NCI-H128 (cell line): Measurements from ENCODE around the gene GSTO1.
"Not testable (repeated sequence)": the region's sequence is repeated elsewhere in the genome, so short reads cannot be mapped to it uniquely, and the experiment has no call there.

Source experiments
- DNase-seq: peaks from one replicate; lab custom pipeline; 2025; ENCODE audit not compliant: unreplicated experiment; lab: John Stamatoyannopoulos, UW

GSTO1 gene

GRCh38 chr10:104254493-104255310 lies at the start of gene GSTO1:
GSTO1 (plus strand) TSS chr10:104254892; CDS start chr10:104254929, 37 bp downstream.
- DNase-seq: no peak

DNA sequence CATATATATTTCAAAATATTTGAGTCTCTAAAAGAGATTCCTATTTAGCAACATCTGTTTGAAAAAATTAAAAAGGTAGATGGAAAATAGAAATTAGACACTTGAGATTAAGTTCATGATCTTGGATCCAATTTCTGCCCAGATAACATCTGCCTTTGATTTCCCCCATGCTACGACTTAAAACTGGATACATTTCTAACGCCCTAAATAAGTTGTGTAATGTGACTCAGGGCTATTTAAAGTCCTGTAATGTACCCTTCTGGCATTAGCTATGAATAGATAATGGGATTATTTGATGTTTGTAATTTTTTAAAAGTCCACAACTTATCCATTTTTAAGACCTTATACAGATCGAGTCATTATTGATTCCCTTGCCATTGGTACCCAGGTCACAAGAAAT lies 46.0 kb upstream of the GSTO1 start:
- no peak for DNase-seq

DNA sequence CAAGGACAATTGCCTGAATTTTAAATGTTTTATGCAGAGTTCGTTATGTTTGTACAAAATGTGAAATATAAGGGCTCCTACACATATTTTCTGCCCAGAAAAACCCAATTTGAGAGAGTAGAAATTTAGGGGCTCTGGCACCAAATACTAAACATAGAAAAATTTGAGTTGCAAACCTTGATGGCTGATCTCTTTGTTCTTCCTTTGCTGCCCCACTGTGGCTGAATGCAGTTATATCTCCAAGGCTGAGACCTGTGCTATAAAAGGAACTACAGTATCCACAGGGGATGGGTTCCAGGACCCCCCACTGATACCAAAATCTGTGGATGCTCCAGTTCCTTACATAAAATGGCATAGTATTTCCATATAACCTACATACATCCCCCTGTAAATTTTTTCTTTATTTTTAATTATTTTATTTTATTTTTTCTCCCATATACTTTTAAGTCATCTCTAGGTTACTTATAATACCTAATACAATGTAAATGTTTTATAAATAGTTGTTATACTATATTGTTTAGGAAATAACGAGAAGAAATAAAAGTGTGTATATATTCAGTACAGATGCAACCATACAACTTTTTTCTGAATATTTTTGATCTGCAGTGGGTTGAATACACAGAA lies 45.0 kb upstream of the GSTO1 start:
- DNase-seq: no peak

GRCh38 chr10:104216631-104217030 lies 38.1 kb upstream of the GSTO1 start:
- no peak for DNase-seq

DNA sequence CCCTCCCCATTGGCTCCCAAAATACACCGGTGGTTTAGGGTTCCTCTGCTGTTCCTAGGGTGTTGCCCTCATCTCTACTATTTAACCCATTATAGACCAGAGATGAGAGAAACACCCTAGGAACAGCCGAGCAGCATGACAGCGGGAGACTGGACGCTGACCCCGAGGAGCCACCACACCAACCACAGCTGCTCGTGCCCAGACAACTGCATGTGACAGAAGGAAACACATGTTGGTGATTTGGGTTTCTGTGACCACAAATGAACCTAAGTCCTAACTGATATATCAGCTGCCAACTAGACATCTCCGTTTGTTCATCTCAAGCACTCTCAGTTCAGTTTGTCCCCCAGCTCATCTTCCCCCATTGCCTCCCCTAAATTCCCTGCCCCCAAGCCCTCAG lies 35.9 kb upstream of the GSTO1 start:
- DNase-seq: no peak

- DNase-seq: no peak
These were observed 34.2 kb upstream of the GSTO1 start for GRCh38 chr10:104220522-104220921.

DNA sequence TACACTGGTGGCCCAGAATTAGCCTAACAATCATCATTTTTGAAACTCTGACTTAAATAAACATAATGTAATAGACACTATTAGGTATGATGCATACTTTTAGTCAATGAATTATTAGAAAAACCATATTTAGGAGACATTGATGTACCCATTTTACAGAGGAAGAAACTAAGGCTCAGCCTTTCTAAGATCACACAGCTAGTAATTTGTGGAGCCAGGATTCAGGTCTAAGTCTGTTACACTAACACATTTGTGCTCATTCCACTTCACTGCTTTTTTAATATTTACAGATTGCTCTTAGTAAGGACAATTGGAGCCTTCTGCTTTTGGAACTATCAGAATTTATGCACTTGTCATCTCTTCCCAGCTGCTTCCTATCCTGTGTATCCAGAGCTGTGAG lies 31.4 kb upstream of the GSTO1 start:
- no peak for DNase-seq

GRCh38 chr10:104230490-104230889 lies 24.2 kb upstream of the GSTO1 start:
- DNase-seq: no peak

DNA sequence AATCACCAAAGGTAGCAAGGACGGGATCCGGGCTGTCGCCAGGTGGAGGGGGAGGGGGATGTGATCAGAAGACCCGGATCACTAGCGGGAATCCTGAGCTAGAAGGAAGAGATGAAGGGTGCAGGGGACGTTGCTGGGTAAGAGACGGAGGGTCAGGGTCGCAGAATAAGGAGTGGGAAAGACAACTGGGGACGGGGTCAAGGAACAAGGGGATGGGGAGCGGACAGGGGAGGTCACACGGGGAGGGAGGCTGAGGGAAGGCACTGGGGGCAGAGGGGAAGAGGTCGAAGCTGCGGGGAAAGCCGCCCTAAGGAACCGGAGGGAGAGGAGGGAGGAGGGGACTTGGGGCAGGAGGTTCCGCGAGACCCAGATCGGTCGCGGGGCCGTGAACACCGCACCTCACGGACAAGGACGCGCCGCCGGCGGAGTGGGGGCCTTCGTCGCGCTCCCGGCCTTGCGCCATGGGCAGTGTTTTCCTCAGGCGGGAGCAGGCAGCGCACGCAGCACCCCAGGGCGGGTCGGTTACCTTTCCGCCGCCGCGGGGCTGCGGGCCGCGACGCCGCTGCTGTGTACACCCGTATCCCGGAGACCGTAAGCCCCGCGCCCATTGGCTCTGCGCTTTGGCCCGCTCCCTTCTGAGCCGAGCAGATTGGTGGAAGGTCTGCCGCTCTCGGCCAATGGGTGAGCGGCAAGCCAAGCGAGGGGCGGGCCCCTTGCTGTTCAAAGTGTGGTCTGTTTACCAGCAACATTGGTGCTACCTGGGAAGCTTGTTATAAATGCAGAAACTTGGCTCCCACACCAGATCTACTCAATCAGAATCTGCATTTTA lies 22.7 kb upstream of the GSTO1 start, which contains the start of gene CFAP43:
Gene CFAP43, minus strand, starts transcription at position 581 of the 829 bp plus-strand sequence. Its CDS starts 118 bp downstream, at position 463.
- peak; percentile 84 for DNase-seq

GRCh38 chr10:104232613-104233102 lies 22.0 kb upstream of the GSTO1 start:
- no peak for DNase-seq

GRCh38 chr10:104233817-104234216 lies 20.9 kb upstream of the GSTO1 start:
- no peak for DNase-seq

DNA sequence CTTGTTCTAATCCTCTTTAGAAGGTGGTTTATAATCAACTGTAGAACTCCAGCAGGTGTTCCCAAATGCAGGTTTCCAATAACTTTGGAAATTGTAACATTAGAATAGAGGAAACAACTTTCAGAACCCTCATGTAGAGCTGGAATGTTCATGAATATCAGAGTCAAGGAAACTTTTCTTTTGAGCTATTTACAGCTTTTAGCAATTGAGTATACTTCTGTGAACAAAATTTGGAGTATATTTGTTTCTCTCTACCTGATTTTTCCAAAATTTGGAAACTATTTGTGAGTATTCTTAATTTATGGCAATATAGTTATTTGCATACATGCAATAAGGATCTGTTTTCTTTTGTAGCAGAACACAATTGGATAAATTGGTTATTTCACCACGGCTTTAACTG lies 19.8 kb upstream of the GSTO1 start:
- DNase-seq: no peak

DNA sequence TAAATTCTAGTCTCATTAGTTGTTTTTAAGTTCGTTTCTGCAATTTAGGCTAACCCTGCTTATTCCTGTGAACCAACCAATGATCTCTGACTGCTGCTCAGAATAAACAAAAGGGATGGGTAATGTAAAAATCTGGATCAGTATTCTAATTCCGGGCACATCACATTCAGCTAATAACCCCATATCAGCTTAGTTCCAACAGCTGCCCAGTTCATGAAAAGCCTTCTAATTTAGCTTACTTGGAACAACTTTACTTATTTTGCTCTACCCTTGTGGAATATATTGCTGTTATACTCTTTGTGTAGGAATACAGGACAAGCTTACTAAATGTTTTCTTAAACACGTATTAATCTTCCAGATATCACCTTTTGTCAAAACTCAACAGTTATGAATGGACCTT lies 18.9 kb upstream of the GSTO1 start:
- DNase-seq: no peak

DNA sequence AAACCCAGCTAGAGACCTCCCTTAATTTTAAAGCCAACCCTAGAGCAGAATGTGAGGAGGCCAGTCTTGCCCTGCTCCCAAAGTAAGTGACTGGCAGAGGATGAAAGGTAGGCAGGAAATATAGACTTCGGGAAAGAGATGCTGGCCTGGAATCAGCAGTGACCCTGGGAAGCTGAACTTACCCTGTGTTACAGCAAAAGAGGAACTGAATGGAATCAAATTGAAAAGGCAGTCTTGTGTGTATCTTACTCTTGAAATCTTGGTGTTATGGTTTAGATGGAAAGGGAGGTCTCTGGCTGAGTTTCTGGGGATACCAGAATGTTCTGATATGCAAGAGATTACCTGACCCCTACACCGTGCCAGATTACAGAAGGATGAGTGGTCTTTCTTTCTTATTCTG lies 14.6 kb upstream of the GSTO1 start:
- no peak for DNase-seq

DNA sequence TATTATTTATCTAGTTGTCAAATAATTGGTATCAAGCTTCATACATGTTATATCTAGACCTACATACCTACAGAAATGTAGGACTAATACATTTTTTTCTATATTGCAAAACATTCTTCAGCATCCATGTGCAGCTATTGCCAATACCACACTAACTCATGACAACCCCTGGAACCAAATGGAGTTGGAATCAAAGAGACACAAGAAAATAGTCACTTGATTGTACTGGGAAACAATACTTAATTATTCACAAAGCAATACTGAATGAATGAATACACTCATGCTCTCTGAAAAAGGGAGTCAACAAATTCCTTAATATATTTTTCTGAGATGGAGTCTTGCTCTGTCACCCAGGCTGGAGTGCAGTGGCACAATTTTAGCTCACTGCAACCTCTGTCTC lies 12.1 kb upstream of the GSTO1 start:
- no peak for DNase-seq

DNA sequence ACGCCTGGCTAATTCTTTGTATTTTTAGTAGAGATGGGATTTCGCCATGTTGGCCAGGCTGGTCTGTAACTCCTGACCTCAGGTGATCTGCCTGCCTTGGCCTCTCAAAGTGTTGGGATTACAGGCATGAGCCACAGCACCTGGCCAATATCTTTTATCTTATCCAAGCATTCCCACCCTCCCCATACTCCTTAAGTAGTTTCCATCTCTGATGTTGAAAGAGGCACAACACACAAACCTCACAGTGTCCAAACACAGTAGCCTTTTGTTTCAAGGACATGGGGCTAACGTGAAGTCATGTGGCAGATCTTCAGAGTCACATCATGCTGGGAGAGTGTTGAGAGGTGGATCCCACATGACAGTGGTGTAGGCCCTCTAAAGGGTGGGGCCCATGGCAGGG lies 11.7 kb upstream of the GSTO1 start:
- DNase-seq: not testable (repeated sequence)

- no peak for DNase-seq
These were observed 11.2 kb upstream of the GSTO1 start for GRCh38 chr10:104243512-104243911.

DNA sequence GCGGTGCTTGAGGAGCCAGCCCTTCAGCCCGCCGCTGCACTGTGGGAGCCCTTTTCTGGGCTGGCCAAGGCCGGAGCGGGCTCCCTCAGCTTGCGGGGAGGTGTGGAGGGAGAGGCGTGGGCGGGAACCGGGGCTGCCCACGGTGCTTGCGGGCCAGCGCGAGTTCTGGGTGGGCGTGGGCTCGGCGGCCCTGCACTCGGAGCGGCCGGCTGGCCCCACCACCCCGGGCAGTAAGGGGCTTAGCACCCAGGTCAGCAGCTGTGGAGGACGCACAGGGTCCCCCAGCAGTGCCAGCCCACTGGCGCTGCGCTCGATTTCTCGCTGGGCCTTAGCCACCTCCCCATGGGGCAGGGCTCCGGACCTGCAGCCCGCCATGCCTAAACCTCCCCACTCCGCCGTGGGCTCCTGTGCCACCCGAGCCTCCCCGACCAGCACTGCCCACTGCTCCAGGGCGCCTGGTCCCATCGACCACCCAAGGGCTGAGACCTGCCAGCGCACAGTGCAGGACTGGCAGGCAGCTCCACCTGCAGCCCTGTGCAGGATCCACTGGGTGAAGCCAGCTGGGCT lies 9.5 kb upstream of the GSTO1 start:
- DNase-seq: no peak

DNA sequence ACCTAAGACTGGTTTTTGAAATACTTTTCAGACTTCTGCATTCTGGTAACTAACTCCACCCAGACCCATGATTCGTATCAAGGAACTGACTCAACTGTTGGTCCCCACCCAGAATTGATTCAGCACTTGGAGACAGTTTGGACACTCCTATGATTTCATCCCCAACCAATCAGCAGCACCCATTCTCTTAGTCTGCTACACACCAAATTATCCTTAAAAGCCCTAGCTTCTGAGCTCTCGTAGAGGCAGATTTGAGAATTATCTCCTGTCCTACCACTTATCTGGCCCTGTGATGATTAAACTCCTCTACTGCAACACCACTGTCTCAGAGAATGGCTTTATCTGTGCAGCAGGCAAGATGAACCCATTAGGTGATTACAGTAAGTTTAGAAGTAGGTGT lies 7.7 kb upstream of the GSTO1 start:
- DNase-seq: no peak

GRCh38 chr10:104247513-104248146 lies 7.1 kb upstream of the GSTO1 start:
- no peak for DNase-seq

- not testable (repeated sequence) for DNase-seq
These were observed 5.8 kb upstream of the GSTO1 start for GRCh38 chr10:104248931-104249330.
